ENCODE measurements around the gene ATAD5. TPM values are rescaled to one million over a fixed set of nuclear protein-coding genes. Genes with fewer than 3 reads are reported as not detected.
A peak's percentile ranks its signal among the peaks of the same experiment; 100 is the strongest.

The ATAD5 gene
- total and polyA plus RNA-seq, 8 donors: 0.15 to 9.7 (median 0.97) TPM

DNA sequence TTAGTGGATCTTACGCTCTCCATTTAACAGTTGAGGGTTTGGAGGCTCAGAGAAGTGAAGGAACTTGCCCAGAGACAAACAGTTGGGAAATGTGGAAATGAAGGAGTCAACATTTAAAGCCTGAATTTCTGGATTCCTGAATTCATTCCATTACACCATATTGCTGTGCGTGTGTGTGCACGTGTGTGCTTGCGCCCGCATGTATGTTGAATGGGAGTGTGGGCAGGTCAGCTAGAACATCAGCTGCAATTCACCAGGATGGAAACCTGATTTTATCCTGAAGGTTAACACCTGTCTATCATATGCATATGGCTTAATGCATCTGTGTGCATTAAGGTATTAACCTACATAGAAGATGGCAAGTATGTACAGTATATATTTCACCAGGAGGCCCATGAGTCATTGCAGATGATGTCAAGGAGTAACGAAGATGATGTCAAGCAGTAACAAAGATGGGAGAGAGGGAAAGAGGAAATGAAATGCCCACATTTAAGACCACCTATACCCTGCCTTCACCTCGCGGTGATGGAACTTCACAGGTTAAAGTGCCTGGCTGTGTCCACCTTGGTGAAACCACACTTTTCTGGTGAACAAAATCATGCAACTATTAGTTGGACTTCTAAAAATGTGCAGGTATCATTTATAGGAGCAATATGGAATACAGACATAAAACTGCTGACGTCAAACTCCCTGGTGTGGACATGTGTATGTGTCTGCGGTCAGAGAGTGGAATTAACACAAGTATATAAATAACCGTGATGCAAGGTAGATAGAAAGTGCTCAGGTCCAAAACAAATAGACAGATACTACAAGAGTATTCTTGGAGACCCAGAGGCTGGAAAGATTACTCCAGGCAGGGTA lies 89.1 kb downstream of the ATAD5 start:
- intact Hi-C loops (cut with DNase I; ENCODE audit: low total_unique reads): no loop called here
- Histone ChIP-seq H3K9me3 (no peaks in the 10 kb centered on the region), H3K27ac (peak overlapping the region in 1 of 5 donors; percentile 73), H3K27me3 (peaks cover 0 to 34% (median 18%) of the 10 kb centered on the region in 3 donors), H3K36me3 (no peaks in the 10 kb centered on the region), H3K4me1 (peaks cover 13 to 21% (median 16%) of the 10 kb centered on the region in 4 donors), H3K4me3 (peak overlapping the region; percentile 57 to 68 (median 61))
- DNase-seq: no peak
- WGBS, 5 donors: 78 to 83% (median 79%) methylated on average over 11 of the region's 11 CpGs
- TF ChIP-seq EP300 (IDR thresholded peaks at IDR 0.05) (no peak), POLR2A (IDR thresholded peaks at IDR 0.05) (no peak), POLR2AphosphoS5 (IDR thresholded peaks at IDR 0.05) (no peak)
- TF ChIP-seq, protein P1, sequence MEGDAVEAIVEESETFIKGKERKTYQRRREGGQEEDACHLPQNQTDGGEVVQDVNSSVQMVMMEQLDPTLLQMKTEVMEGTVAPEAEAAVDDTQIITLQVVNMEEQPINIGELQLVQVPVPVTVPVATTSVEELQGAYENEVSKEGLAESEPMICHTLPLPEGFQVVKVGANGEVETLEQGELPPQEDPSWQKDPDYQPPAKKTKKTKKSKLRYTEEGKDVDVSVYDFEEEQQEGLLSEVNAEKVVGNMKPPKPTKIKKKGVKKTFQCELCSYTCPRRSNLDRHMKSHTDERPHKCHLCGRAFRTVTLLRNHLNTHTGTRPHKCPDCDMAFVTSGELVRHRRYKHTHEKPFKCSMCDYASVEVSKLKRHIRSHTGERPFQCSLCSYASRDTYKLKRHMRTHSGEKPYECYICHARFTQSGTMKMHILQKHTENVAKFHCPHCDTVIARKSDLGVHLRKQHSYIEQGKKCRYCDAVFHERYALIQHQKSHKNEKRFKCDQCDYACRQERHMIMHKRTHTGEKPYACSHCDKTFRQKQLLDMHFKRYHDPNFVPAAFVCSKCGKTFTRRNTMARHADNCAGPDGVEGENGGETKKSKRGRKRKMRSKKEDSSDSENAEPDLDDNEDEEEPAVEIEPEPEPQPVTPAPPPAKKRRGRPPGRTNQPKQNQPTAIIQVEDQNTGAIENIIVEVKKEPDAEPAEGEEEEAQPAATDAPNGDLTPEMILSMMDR (IDR thresholded peaks at IDR 0.05): no peak

DNA sequence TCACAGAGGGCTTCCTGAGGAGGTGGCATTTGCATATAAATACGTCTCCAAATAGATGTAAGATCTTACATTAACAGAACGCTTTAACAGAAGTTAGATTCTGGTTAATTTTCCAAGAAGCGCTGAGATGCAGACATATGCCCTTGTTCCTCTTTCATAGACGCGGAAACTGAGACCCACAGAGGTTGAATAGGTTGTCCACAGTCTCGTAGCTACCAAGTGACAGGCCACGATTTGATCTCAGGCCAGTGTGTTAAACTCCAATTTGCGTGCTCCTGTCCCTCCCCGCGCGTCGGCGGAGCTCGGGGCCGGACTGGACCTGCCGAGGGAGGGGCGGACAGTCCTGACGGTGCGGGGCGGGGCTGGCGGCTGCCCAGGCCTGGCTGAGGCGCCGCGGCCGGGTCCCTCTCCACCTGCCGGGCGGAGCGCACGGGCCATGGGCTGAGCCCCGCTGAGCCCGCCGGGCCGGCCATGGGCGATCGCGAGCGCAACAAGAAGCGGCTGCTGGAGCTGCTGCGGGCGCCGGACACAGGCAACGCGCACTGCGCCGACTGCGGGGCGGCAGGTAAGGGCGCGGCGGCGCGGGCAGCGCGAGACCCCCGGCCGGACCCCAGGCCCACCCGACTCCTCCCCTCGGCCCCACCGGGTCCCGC lies 89.9 kb downstream of the ATAD5 start, which contains the start of gene ADAP2:
Gene ADAP2 (plus strand): TSS at position 402 of the 653 bp plus-strand sequence. CDS start 70 bp downstream, at position 472.
- Histone ChIP-seq H3K27ac (peak within 1 kb of the TSS; percentile 42 to 73 (median 51)), H3K4me1 (peaks cover 13 to 21% (median 16%) of the 10 kb centered on the region in 4 donors), H3K27me3 (peaks cover 0 to 34% (median 18%) of the 10 kb centered on the region in 3 donors), H3K9me3 (no peaks in the 10 kb centered on the region), H3K36me3 (no peaks in the 10 kb centered on the region), H3K4me3 (peak within 1 kb of the TSS; percentile 57 to 68 (median 61))
- WGBS, 5 donors: 3 to 15% (median 5%) methylated on average over 7 to 60 of the region's 60 CpGs
- TF ChIP-seq POLR2AphosphoS5 (IDR thresholded peaks at IDR 0.05) (peak in 1 of 3 donors; percentile 10), POLR2A (IDR thresholded peaks at IDR 0.05) (no peak), EP300 (IDR thresholded peaks at IDR 0.05) (no peak)
- intact Hi-C loops (cut with DNase I; ENCODE audit: low total_unique reads): no loop called here
- DNase-seq: peak; percentile 70 to 75

DNA sequence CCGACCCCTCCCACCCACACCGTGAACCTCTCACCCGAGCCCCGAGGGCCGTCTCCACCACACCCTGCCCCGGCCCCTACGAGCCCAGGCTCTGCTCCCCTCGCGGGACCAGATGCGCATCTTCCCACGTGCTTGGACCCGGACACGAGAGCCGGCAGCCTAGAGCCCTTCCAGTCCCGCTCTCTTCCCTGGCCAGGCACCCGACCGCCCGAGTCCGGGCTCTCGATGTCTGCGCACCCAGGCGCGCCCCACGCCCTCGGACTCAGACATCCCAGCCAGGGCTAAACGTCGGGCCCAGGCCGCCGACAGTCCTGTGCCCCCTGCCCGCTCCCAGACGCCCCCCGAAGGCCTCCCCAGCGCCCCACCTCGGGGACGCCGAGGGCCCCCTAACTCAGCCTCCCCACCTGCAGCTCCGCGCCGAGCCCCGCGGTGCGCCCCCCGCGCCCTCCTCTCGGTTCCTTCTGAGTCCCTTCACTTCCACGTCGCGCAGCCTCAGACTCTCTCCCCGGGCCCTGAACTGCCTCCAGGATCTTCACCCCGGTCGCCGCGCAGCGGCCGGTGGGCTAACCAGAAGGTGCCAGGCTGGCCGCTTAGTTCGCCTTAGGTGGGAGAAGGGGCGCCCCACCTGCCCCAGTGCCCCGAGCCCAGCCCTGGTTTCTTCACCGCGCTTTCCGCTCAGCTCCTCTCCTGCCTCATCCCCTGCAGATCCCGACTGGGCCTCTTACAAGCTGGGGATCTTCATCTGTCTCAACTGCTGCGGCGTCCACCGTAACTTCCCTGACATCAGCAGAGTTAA lies 90.7 kb downstream of the ATAD5 start:
- no peaks in the 10 kb centered on the region for H3K36me3 ChIP-seq
- no peaks in the 10 kb centered on the region for H3K9me3 ChIP-seq
- peaks cover 13 to 21% (median 16%) of the 10 kb centered on the region in 4 donors for H3K4me1 ChIP-seq
- peak overlapping the region; percentile 57 to 68 (median 61) for H3K4me3 ChIP-seq
- WGBS, 5 donors: 4 to 6% (median 5%) methylated on average over 48 to 66 of the region's 66 CpGs
- intact Hi-C loops (cut with DNase I; ENCODE audit: low total_unique reads): no loop called here
- peak in 1 of 2 donors; percentile 37 for DNase-seq
- peaks cover 0 to 34% (median 18%) of the 10 kb centered on the region in 3 donors for H3K27me3 ChIP-seq
- H3K27ac ChIP-seq: peak overlapping the region; percentile 42 to 73 (median 51)
- TF ChIP-seq EP300 (IDR thresholded peaks at IDR 0.05) (no peak), POLR2AphosphoS5 (IDR thresholded peaks at IDR 0.05) (no peak), POLR2A (IDR thresholded peaks at IDR 0.05) (no peak)
- TF ChIP-seq, protein P1 (IDR thresholded peaks at IDR 0.05): no peak

DNA sequence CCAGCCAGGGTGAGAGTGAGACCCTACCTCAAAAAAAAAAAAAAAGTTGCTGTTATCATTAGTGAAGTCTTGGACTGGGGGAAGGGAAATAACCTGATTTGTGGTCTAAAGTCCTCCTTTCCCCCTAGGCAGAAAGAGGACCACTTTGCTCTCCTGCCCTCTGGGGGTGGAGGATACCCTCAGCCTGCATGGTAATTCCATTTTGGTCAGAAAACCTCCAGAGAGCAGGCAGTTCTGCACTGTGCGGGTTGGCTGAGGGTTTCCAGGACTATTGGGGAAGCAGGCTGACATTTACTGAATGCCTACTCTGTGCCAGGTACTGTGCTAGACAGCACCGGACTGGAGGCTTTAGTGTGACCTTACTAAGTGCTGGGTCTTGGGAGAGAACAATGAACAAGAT lies 92.6 kb downstream of the ATAD5 start:
- H3K9me3 ChIP-seq: no peaks in the 10 kb centered on the region
- TF ChIP-seq POLR2A (IDR thresholded peaks at IDR 0.05) (no peak), POLR2AphosphoS5 (IDR thresholded peaks at IDR 0.05) (no peak), EP300 (IDR thresholded peaks at IDR 0.05) (no peak)
- TF ChIP-seq, protein P1 (IDR thresholded peaks at IDR 0.05): no peak
- no peak overlapping the region for H3K4me3 ChIP-seq
- 37 to 62% (median 55%) methylated on average over 2 of the region's 2 CpGs for WGBS, 5 donors
- no peak overlapping the region for H3K27ac ChIP-seq
- no peak for DNase-seq
- intact Hi-C loops (cut with DNase I; ENCODE audit: low total_unique reads): no loop called here
- H3K27me3 ChIP-seq: peaks cover 0 to 34% (median 18%) of the 10 kb centered on the region in 3 donors
- peaks cover 13 to 21% (median 16%) of the 10 kb centered on the region in 4 donors for H3K4me1 ChIP-seq
- no peaks in the 10 kb centered on the region for H3K36me3 ChIP-seq

All from stomach (tissue), 9 donors.